ENCODE data around the gene XRN1.

XRN1 gene

DNA sequence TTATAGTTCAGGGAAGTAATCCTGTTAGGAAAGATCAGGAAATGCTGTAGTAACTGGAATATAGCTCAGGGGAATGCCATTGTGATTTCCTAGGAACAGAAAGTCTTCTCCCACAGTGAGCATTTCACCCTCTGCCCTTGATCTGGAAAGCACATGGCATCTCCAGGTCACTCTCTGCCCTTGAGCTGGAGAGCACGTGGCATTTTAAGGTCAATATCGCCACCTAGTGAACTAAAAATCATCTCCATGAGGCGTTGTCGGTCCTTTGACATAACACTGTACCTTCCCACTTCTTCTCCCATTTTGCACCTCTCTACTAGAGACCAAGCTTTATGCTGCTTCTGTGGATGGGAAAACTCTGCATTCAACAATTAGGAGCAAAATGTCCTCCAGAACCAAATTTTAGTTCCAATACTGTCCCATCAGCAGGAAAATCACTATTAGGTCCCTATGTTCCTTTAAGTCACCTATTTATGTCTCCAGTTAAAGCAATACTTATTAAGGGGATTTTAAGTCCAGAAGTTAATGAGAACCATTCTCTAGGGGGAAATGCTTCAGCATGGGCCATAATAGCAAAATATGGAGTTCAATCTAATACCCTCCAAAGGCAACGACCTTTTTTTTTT lies 167.8 kb downstream of the XRN1 start:
- TF ChIP-seq CTCF (conservative IDR thresholded peaks at IDR 0.05; ENCODE audit: control insufficient read depth, insufficient read depth, low read depth, low read length): peak; percentile 64
- peak; percentile 90 for DNase-seq (ENCODE audit: low read depth)
- H3K4me3 ChIP-seq (ENCODE audit: control insufficient read depth, low read depth, low read length): no peak overlapping the region

GRCh38 chr3:142278451-142278850 lies 169.4 kb downstream of the XRN1 start:
- no peak overlapping the region for H3K4me3 ChIP-seq (ENCODE audit: control insufficient read depth, low read depth, low read length)
- no peak for TF ChIP-seq CTCF (conservative IDR thresholded peaks at IDR 0.05; ENCODE audit: control insufficient read depth, insufficient read depth, low read depth, low read length)
- peak; percentile 49 for DNase-seq (ENCODE audit: low read depth)

DNA sequence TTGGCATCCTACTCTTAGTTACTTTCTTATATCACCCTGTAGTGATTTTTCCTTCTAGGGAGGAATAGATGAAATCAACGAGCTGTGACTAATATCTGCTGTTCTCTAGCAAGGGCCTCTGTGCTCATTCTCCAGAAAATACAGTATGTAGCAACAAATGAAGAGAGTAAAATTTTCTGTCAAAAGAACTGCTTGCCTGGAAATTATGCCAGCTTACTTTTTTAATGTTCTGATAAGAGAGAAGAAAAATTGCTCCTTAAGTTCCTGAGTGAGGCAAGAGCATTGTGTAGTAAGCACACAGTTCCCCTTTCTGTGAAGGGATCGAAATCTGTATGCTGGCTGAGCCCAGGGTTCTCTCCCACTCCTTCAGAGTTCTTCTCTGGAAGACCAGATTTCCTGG lies 171.1 kb downstream of the XRN1 start:
- no peak overlapping the region for H3K4me3 ChIP-seq (ENCODE audit: control insufficient read depth, low read depth, low read length)
- TF ChIP-seq CTCF (conservative IDR thresholded peaks at IDR 0.05; ENCODE audit: control insufficient read depth, insufficient read depth, low read depth, low read length): no peak
- DNase-seq (ENCODE audit: low read depth): peak; percentile 73

GRCh38 chr3:142275856-142276255 lies 172.0 kb downstream of the XRN1 start:
- peak; percentile 92 for DNase-seq (ENCODE audit: low read depth)
- H3K4me3 ChIP-seq (ENCODE audit: control insufficient read depth, low read depth, low read length): no peak overlapping the region
- TF ChIP-seq CTCF (conservative IDR thresholded peaks at IDR 0.05; ENCODE audit: control insufficient read depth, insufficient read depth, low read depth, low read length): no peak

GRCh38 chr3:142274908-142275307 lies 172.9 kb downstream of the XRN1 start:
- no peak overlapping the region for H3K4me3 ChIP-seq (ENCODE audit: control insufficient read depth, low read depth, low read length)
- TF ChIP-seq CTCF (conservative IDR thresholded peaks at IDR 0.05; ENCODE audit: control insufficient read depth, insufficient read depth, low read depth, low read length): no peak

GRCh38 chr3:142273501-142273900 lies 174.3 kb downstream of the XRN1 start:
- TF ChIP-seq CTCF (conservative IDR thresholded peaks at IDR 0.05; ENCODE audit: control insufficient read depth, insufficient read depth, low read depth, low read length): no peak
- DNase-seq (ENCODE audit: low read depth): no peak
- no peak overlapping the region for H3K4me3 ChIP-seq (ENCODE audit: control insufficient read depth, low read depth, low read length)

More at GRCh38 chr3:142274908-142275307, 172.9 kb downstream of the XRN1 start:
- DNase-seq (ENCODE audit: low read depth): peak; percentile 19
